Stimulated activated naive CD8-positive, alpha-beta T cell treated with anti-CD3 and anti-CD28 coated beads, Interleukin-15, amount 100 ng/mL, for 72 hours (primary cell): Measurements from ENCODE around the gene AKAP12.

ENCODE experiments used
- ATAC-seq: fragments of 150-1000 bp; cut with Tn5 transposase; 2 replicates; pipeline ENCODE4 v1.10.0; 2021; ENCODE audit warnings: mild to moderate bottlenecking, moderate library complexity
- DNase-seq, 2 donors: peaks; one replicate each; pipeline ENCODE4 v3.0.0; 2021 to 2022
- H3K27ac Mint-ChIP-seq, 2 donors: one replicate each; pipeline ENCODE4 v1.8.0; 2022; ENCODE audit warnings: mild to moderate bottlenecking in 2 of 2, mixed read lengths in 2 of 2, moderate library complexity in 2 of 2
- H3K27me3 Mint-ChIP-seq: one replicate; pipeline ENCODE4 v1.8.0; 2022; ENCODE audit warnings: mixed read lengths
- H3K4me1 Mint-ChIP-seq: one replicate; pipeline ENCODE4 v1.8.0; 2022; ENCODE audit warnings: mild to moderate bottlenecking, mixed read lengths
- H3K4me3 Mint-ChIP-seq, 2 donors: one replicate each; pipeline ENCODE4 v1.8.0; 2022; ENCODE audit warnings: mild to moderate bottlenecking in 2 of 2, mixed read lengths in 2 of 2, moderate library complexity in 1 of 2
- H3K9me3 Mint-ChIP-seq, 2 donors: one replicate each; pipeline ENCODE4 v1.8.0; 2022; ENCODE audit warnings: mixed read lengths in 2 of 2

The AKAP12 gene

DNA sequence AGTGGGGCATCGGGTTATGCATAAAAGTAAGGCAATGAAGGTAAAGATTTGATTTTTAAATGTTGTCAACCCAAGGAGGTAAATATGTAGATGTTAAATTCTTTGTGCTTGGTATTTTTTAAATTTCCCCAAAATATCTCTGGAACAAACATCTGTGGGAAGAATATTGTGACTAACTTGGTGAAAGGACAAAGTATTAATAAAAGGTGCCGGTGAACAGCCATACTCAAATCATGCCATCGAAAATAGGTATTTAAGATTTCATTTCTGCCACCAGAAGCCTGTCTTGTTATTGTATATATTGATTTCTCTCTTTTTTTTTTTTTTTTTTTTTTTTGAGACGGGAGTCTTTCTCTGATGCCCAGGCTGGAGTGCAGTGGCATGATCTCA lies 164.1 kb downstream of the AKAP12 start:
- no peak for ATAC-seq
- Mint-ChIP-seq H3K9me3 (no peaks in the 10 kb centered on the region), H3K27me3 (no peaks in the 10 kb centered on the region), H3K4me1 (peaks cover 37% of the 10 kb centered on the region), H3K4me3 (no peak overlapping the region), H3K27ac (no peak overlapping the region)
- no peak for DNase-seq
